Body of pancreas (tissue), 4 donors: ENCODE measurements around the gene TIMELESS. TPM values are rescaled to one million over a fixed set of nuclear protein-coding genes. Genes with fewer than 3 reads are reported as not detected.
A peak's percentile ranks its signal among the peaks of the same experiment; 100 is the strongest.
"Not testable (repeated sequence)": the region's sequence is repeated elsewhere in the genome, so short reads cannot be mapped to it uniquely, and the experiment has no call there.

ENCODE experiments used
- ATAC-seq: fragments of 150-250 bp; one replicate; pipeline ENCODE4 v1.9.1; 2016
- DNase-seq, 4 donors: peaks; one replicate each; pipeline ENCODE4 v3.0.0-alpha.2; 2019
- H3K27ac ChIP-seq, 4 donors: fragments of 200-600 bp; sonication (generic); 1 replicate in 3 of 4; 2 replicates in 1 of 4; pipeline versions ENCODE4 v1.5.1 to v1.6.1; 2016 to 2019; ENCODE audit warnings: mild to moderate bottlenecking in 1 of 4, mixed read lengths in 1 of 4, moderate library complexity in 1 of 4
- H3K27me3 ChIP-seq, 2 donors: fragments of 200-600 bp; sonication (generic); one replicate each; pipeline ENCODE4 v1.6.0; 2016; ENCODE audit warnings: mild to moderate bottlenecking in 1 of 2
- H3K36me3 ChIP-seq, 2 donors: fragments of 200-600 bp; sonication (generic); replicated peaks in 1 of 2; 2 replicates each; pipeline ENCODE4 v1.5.1; 2016; ENCODE audit warnings: low read depth in 2 of 2; ENCODE audit not compliant: insufficient read depth in 1 of 2
- H3K4me1 ChIP-seq: fragments of 200-600 bp; sonication (generic); one replicate; pipeline ENCODE4 v1.6.0; 2016
- H3K4me3 ChIP-seq, 2 donors: fragments of 200-600 bp; sonication (generic); 1 replicate in 1 of 2; 2 replicates in 1 of 2; pipeline ENCODE4 v1.5.1; 2016 to 2019
- H3K9me3 ChIP-seq, 3 donors: fragments of 200-600 bp; sonication (generic); 1 replicate in 2 of 3; 2 replicates in 1 of 3; pipeline ENCODE4 v1.5.1; 2016
- CTCF ChIP-seq, 7 experiments: fragments of 450-650 bp in 4 of 7; fragments of 200-600 bp in 3 of 7; sonication (generic) in 3 of 7; IDR thresholded peaks; one replicate each; pipeline ENCODE4 v1.5.1; 2016 to 2019; ENCODE audit warnings: antibody characterized with exemption in 7 of 7
- POLR2A ChIP-seq, 3 donors: fragments of 450-650 bp; IDR thresholded peaks; one replicate each; pipeline ENCODE4 v1.6.1; 2016; ENCODE audit warnings: antibody characterized with exemption in 3 of 3, mild to moderate bottlenecking in 2 of 3
- WGBS, 2 donors: methylation state at CpG; one replicate each; pipeline ENCODE4 v1.1.5; 2017; 5-methylcytosine and 5-hydroxymethylcytosine counted together
- intact Hi-C: fragments of 100-400 bp; cut with DNase I; formaldehyde crosslinking; loops from one replicate; pipeline ENCODE4 v1.15.1; 2023
- total RNA-seq, 2 donors: library from RNA; depleted of rRNA; stranded (reverse); fragments of >200 nt; gene quantifications; one replicate each; pipeline ENCODE4 v1.1.0, GENCODE V29; 2016

The TIMELESS gene
- total RNA-seq, 2 donors from 2014 or later: 4.7 to 6.9 TPM

GRCh38 chr12:56450241-56450640 lies 1.0 kb upstream of the TIMELESS start:
- peaks cover 12% of the 10 kb centered on the region for H3K4me1 ChIP-seq
- no peaks in the 10 kb centered on the region for H3K27me3 ChIP-seq
- H3K36me3 ChIP-seq: no peaks in the 10 kb centered on the region
- TF ChIP-seq POLR2A (IDR thresholded peaks at IDR 0.05): no peak
- no peak for TF ChIP-seq CTCF (IDR thresholded peaks at IDR 0.05)
- H3K27ac ChIP-seq: peak overlapping the region in 1 of 4 donors; percentile 92
- no peaks in the 10 kb centered on the region for H3K9me3 ChIP-seq
- intact Hi-C loops: loop anchor here (10.0 kb wide), 1 partner anchor 135 kb away; the partner anchor contains the start of gene CNPY2
- DNase-seq: no peak
- ATAC-seq: no peak
- no peak overlapping the region for H3K4me3 ChIP-seq
- WGBS, 2 donors: 87 to 96% methylated on average over 3 of the region's 3 CpGs

- intact Hi-C loops: no loop called here
- TF ChIP-seq CTCF (IDR thresholded peaks at IDR 0.05): no peak
- no peak for TF ChIP-seq POLR2A (IDR thresholded peaks at IDR 0.05)
- WGBS, 2 donors: 31 to 35% methylated on average over 5 of the region's 5 CpGs
- no peaks in the 10 kb centered on the region for H3K9me3 ChIP-seq
- H3K27ac ChIP-seq: peak overlapping the region; percentile 78 to 92 (median 88)
- H3K27me3 ChIP-seq: no peaks in the 10 kb centered on the region
- DNase-seq (no peak), ATAC-seq (no peak)
- peaks cover 12% of the 10 kb centered on the region for H3K4me1 ChIP-seq
- H3K4me3 ChIP-seq: no peak overlapping the region
- H3K36me3 ChIP-seq: no peaks in the 10 kb centered on the region
Observed at GRCh38 chr12:56449622-56449984, 377 bp upstream of the TIMELESS start.

DNA sequence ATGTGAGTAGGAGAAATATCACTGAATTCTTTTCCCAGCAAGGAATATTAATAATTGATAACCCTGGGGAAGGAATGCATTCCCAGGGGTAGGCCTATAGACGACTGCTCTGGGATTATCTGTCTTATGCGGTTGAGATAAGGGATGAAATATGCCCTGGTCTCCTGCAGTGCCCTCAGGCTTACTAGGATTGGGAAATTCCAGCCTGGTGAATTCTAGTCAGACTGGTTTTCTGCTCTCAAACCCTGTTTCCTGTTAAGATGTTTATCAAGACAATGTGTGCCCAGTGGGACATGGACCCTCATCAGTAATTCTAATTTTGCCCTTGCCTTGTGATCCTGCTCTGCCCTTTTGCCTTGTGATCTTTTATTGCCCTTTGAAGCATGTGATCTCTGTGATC lies 6.0 kb downstream of the TIMELESS start:
- H3K27ac ChIP-seq, intact Hi-C loops, H3K36me3 ChIP-seq, H3K4me3 ChIP-seq, H3K9me3 ChIP-seq, H3K27me3 ChIP-seq, H3K4me1 ChIP-seq, DNase-seq, ATAC-seq: not testable (repeated sequence)
- 31 to 45% methylated on average over 2 of the region's 2 CpGs for WGBS, 2 donors

DNA sequence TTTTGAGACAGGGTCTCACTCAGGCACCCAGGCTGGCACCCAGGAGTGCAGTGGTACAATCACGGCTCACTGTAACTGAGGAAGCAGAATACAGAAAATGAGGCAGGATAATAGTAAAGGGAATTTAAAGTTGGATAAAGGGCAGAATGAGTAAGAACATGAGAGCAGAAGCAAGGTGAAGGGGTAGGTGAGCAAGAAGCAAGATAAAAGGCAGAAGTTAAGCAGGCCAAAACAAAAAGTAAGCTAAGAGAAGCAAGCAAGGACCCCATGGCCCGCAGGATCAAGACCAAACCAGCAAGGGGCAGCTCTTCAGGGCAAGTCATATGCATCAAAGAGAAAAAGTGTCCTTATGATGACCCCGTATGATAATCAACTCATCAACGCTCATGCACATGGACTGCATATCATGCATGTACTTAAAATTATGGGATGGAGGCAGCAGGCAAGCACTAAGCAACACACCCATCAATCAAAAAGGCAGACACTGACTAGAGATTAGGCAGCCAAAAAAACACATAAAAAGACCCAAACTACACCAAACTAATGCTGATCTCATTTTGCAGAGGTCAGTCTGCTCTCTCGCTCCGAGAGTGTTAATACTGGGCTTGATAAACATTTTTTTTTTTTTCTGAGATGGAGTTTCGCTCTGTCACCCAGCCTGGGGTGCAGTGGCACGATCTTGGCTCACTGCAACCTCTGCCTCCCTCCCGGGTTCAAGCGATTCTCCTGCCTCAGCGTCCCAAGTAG lies 11.6 kb downstream of the TIMELESS start:
- H3K27me3 ChIP-seq: no peaks in the 10 kb centered on the region
- H3K9me3 ChIP-seq: no peaks in the 10 kb centered on the region
- WGBS, 2 donors: 77 to 91% methylated on average over 11 of the region's 11 CpGs
- no peak for DNase-seq
- no peaks in the 10 kb centered on the region for H3K4me1 ChIP-seq
- intact Hi-C loops: no loop called here
- no peaks in the 10 kb centered on the region for H3K36me3 ChIP-seq
- no peak overlapping the region for H3K4me3 ChIP-seq
- TF ChIP-seq POLR2A (IDR thresholded peaks at IDR 0.05) (no peak), CTCF (IDR thresholded peaks at IDR 0.05) (no peak)
- H3K27ac ChIP-seq: no peak overlapping the region
- ATAC-seq: no peak

DNA sequence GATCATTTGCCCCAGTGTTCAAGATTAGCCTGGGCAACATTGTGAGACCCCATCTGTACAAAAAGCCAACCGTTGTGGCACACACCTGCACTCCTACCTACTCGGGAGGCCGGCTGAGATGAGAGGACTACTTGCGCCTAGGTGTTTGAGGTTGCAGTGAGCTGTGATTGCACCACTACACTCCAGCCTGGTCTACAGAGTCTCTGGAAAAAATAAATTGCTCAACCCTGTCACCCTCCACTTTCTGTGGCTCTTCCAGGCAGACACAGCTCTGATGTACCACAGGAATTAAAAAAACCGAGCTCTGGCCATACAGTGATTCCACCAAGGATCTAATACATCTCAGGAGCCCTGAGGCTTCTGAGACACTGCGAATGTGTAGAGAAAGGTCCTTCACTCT lies 14.4 kb downstream of the TIMELESS start:
- no peak overlapping the region for H3K4me3 ChIP-seq
- DNase-seq (no peak), ATAC-seq (no peak)
- intact Hi-C loops: no loop called here
- H3K36me3 ChIP-seq: peaks cover 0 to 3% of the 10 kb centered on the region in 2 donors
- TF ChIP-seq POLR2A (IDR thresholded peaks at IDR 0.05) (no peak), CTCF (IDR thresholded peaks at IDR 0.05) (no peak)
- H3K27me3 ChIP-seq: no peaks in the 10 kb centered on the region
- H3K27ac ChIP-seq: no peak overlapping the region
- no peaks in the 10 kb centered on the region for H3K9me3 ChIP-seq
- 88 to 93% methylated on average over 6 of the region's 6 CpGs for WGBS, 2 donors
- no peaks in the 10 kb centered on the region for H3K4me1 ChIP-seq
